CD4-positive, alpha-beta T cell treated with Interleukin-1 beta for 1 hour (primary cell): ENCODE data around the gene PHF21B.
"Not testable (repeated sequence)": the region's sequence is repeated elsewhere in the genome, so short reads cannot be mapped to it uniquely, and the experiment has no call there.

Experiments used
- DNase-seq, 2 donors: peaks; one replicate each; pipeline ENCODE4 v3.0.0-alpha.2; 2020 to 2022

PHF21B gene

GRCh38 chr22:44985906-44986527, 23.8 kb downstream of the PHF21B start:
- no peak for DNase-seq

GRCh38 chr22:44983878-44984482, 25.8 kb downstream of the PHF21B start:
- DNase-seq = no peak

GRCh38 chr22:44982445-44982844, 27.4 kb downstream of the PHF21B start:
- DNase-seq = no peak

GRCh38 chr22:44981857-44982256, 27.9 kb downstream of the PHF21B start:
- DNase-seq = no peak

GRCh38 chr22:44979154-44979553, 30.7 kb downstream of the PHF21B start:
- DNase-seq = no peak

- DNase-seq = peak; percentile 32 to 44
Measured at GRCh38 chr22:44975427-44976262, 34.2 kb downstream of the PHF21B start.

- DNase-seq = no peak
Measured at GRCh38 chr22:44974454-44974853, 35.4 kb downstream of the PHF21B start.

- DNase-seq = no peak
Measured at GRCh38 chr22:44973829-44974228, 36.0 kb downstream of the PHF21B start.

- DNase-seq = peak in 1 of 2 donors; percentile 16
Measured at GRCh38 chr22:44972363-44973083, 37.3 kb downstream of the PHF21B start.

GRCh38 chr22:44971651-44972362, 38.0 kb downstream of the PHF21B start:
- DNase-seq = no peak

- DNase-seq = no peak
Measured at GRCh38 chr22:44970291-44970690, 39.5 kb downstream of the PHF21B start.

- no peak for DNase-seq
Measured at GRCh38 chr22:44969817-44970216, 40.0 kb downstream of the PHF21B start.

GRCh38 chr22:44968736-44969135, 41.1 kb downstream of the PHF21B start:
- DNase-seq = no peak

- no peak for DNase-seq
Measured at GRCh38 chr22:44965171-44965570, 44.6 kb downstream of the PHF21B start.

- no peak for DNase-seq
Measured at GRCh38 chr22:44964722-44965078, 45.1 kb downstream of the PHF21B start.

GRCh38 chr22:44963832-44964721, 45.7 kb downstream of the PHF21B start:
- no peak for DNase-seq

- DNase-seq = no peak
Measured at GRCh38 chr22:44962741-44963454, 46.9 kb downstream of the PHF21B start.

- not testable (repeated sequence) for DNase-seq
Measured at GRCh38 chr22:44961682-44962081, 48.1 kb downstream of the PHF21B start.

- DNase-seq = no peak
Measured at GRCh38 chr22:44956840-44957767, 52.7 kb downstream of the PHF21B start.

GRCh38 chr22:44955102-44955501, 54.7 kb downstream of the PHF21B start:
- DNase-seq = no peak
